Measurements from ENCODE around the gene MCM7.

DNA sequence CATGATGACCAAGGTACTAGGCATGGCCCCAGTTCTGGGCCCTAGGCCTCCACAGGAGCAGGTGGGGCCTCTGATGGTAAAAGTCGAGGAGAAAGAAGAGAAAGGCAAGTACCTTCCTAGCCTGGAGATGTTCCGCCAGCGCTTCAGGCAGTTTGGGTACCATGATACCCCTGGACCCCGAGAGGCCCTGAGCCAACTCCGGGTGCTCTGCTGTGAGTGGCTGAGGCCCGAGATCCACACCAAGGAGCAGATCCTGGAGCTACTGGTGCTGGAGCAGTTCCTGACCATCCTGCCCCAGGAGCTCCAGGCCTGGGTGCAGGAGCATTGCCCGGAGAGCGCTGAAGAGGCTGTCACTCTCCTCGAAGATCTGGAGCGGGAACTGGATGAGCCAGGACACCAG, 44.2 kb downstream of the MCM7 start:
- TF ChIP-seq, protein P1, sequence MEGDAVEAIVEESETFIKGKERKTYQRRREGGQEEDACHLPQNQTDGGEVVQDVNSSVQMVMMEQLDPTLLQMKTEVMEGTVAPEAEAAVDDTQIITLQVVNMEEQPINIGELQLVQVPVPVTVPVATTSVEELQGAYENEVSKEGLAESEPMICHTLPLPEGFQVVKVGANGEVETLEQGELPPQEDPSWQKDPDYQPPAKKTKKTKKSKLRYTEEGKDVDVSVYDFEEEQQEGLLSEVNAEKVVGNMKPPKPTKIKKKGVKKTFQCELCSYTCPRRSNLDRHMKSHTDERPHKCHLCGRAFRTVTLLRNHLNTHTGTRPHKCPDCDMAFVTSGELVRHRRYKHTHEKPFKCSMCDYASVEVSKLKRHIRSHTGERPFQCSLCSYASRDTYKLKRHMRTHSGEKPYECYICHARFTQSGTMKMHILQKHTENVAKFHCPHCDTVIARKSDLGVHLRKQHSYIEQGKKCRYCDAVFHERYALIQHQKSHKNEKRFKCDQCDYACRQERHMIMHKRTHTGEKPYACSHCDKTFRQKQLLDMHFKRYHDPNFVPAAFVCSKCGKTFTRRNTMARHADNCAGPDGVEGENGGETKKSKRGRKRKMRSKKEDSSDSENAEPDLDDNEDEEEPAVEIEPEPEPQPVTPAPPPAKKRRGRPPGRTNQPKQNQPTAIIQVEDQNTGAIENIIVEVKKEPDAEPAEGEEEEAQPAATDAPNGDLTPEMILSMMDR (conservative IDR thresholded peaks at IDR 0.05; ENCODE audit: low read depth, low read length) = no peak
- no peak for TF ChIP-seq RAD21 (IDR thresholded peaks at IDR 0.05; ENCODE audit: low read length)
